ENCODE results near the gene GALM. TPM values are rescaled to one million over a fixed set of nuclear protein-coding genes. Genes with fewer than 3 reads are reported as not detected.

The GALM gene
- total and polyA plus RNA-seq, 2 of the 8 experiments (the other 6 are each of a cell fraction or from before 2014, with no cell fraction given): 9.9 to 13.1 TPM

DNA sequence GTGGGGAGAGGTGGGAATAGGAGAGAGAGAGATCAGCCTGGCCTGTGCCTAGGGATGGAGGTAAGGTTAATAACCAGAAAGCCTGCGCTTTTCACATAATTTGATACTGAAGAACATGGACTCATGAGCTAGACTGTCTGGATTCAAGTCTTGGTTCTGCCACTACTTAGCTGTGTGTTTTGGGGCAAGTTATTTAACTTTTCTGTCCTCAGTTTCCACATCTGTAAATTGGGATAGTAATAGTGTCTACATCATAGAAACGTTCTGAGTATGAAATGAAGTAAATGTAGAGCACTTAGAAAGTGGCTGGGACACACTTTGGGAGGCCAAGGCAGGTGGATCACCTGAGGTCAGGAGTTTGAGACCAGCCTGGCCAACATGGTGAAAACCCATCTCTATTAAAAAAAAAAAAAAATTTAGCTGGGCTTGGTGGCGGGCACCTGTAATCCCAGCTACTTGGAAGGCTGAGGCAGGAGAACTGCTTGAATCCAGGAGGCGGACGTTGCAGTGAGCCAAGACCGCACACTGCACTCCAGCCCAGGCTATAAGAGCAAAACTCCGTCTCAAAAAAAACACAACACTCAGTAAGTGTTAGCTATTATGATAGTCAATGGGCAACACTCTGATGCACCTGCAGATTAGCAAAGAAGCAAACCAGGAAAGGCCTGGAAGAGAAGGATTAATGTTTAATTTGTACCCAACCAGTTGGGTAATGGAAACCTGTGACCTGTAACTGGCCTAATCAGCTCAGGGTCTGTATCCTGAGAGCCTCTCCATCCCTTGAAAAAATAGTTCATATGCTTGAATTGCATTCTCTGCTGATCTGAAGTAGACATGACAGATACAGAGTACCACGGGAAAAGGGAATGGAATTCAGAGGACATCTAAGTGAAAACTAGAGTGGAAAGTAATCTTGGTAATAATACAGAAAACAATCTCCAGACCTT lies 6.8 kb downstream of the GALM start (continued):
- TF ChIP-seq EP300 (IDR thresholded peaks at IDR 0.05; ENCODE audit: borderline replicate concordance in 1 of 2, low read depth in 2 of 2, low read length in 2 of 2): no peak
- TF ChIP-seq SP2 (IDR thresholded peaks at IDR 0.05; ENCODE audit: low read length): no peak
